Hepatocyte (in vitro differentiated cells): ENCODE measurements around the gene PCNX3.

ENCODE experiments used
- CTCF ChIP-seq: fragments of 200-600 bp; sonication (generic); IDR thresholded peaks from 2 replicates; pipeline ENCODE4 v1.5.1; 2016; ENCODE audit warnings: antibody characterized with exemption, mild to moderate bottlenecking; ENCODE audit not compliant: poor library complexity
- EZH2 ChIP-seq: fragments of 200-600 bp; sonication (generic); IDR thresholded peaks from 2 replicates; pipeline ENCODE4 v1.6.1; 2016; ENCODE audit warnings: antibody characterized with exemption, mild to moderate bottlenecking, borderline replicate concordance
- EZH2phosphoT487 ChIP-seq: fragments of 200-600 bp; sonication (generic); IDR thresholded peaks from one replicate; pipeline ENCODE4 v1.6.1; 2018; ENCODE audit warnings: antibody characterized with exemption, mild to moderate bottlenecking, low read depth, moderate library complexity; ENCODE audit not compliant: unreplicated experiment, severe bottlenecking

GRCh38 chr11:65575568-65576231 lies 39.9 kb upstream of the PCNX3 start, which contains the start of gene EHBP1L1:
- TF ChIP-seq EZH2phosphoT487 (no peak), EZH2 (no peak), CTCF (no peak)
